GM19455 (cell line): ENCODE results near the gene BTG4.

ENCODE experiments used
- ATAC-seq: cut with Tn5 transposase; IDR thresholded peaks from one replicate; pipeline ENCODE4 v1.9.1; 2021; ENCODE audit not compliant: unreplicated experiment

Gene BTG4

DNA sequence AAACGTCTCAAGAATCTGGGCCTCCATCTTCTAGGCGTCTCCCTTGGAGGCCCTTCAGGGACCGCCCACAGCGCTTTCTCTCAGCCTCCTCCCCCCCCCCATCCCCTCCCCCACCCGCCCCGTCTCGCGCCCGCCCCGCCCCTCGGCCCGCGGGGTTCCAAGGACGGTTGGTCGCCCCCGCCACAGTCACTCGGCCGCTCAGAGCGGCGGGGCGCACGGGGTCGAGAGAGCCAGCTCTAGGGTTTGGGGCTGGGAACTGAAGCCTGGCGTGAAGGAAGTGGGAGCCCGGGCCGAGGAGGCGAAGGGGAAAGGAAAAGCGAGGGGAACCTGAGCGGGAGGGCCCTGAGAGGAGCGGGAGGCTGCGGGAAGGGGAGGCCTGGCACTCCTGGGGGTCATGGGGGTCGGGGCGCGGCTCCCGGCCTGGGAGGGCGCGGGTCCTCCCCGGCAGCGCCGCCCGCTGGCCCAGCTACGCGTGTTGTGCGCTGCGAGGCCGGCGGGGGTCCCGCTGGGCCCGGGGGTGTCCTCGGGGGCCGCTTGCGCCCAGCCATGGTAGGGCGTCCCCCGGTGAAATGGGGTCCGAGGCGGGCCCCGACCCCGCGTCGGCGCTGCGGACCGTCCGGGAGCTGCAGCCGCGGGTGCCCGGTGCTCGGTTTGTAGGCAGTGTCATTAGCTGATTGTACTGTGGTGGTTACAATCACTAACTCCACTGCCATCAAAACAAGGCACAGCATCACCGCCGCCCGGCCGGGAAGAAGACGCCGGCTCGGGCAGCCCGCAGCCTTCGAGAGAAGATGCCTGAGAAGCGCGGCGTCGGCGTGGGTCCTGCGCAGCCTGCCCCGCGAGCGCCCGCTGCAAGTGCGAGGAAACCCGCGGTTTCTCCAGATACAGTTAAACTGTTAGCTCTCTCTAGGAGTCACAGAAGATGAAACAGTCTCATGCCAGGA, at the start of gene BTG4:
TSS of gene BTG4 (minus strand) at position 91 of the 944 bp plus-strand sequence. CDS start 13,610 bp downstream, outside the sequence.
- ATAC-seq: no peak

DNA sequence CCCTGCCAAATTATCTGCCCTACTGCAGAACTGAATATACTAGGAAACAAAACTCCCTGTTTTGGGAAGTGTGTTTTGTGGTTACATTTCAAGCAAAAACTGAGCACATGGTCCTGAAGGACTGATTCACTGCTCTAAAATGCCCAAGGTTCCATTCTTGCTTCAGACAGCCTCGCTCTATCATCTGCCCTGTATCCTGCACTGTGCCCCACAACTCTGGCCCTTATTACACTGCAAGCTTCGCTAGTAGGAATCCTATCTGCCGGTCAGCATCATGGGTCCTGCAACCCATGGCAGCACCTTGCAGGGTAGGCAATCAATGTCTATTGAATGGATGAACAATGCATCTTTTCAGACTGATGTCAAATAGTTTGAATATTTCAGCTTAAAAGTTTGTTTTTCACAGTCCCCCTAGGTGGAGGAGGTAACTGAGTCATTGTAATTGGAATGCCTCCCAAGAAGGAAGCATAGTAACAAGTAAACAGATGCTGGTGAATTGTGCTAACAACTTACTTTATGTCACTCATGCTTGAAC, 49.7 kb upstream of the BTG4 start:
- no peak for ATAC-seq

DNA sequence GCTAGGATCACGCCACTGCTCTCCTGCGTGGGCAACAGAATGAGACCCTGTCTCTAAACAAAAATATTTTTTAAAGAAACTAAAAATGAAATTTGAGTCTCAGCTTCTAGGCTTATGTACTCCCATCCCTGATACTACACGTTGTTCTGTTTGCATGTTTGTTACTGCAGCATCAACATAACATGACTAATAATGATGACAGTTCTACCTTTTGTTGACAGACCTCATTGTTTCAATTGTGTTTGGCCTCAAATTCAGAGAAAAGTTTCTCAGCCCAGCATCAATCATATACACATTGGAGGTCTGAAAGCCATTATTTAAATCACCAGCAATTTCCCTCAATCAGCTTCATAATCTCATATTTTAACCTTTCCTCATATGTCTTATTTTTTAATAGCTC, 49.1 kb upstream of the BTG4 start:
- no peak for ATAC-seq

DNA sequence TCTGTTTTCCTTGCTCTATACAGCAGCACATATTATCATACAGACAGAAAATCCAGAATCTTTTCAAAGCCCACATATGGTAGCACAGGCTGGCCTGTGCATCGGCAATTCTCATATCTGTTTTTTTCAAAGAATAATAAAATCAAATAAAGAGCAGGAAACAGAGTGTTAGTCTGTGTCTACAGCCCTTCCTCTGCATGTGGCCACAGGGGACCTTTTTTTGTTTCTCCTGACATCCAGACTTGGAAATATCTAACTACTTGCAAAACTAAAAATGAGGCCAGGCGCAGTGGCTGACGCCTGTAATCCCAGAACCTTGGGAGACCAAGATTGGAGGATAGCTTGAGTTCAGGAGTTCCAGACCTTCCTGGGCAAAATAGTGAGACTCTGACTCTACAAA, 48.6 kb upstream of the BTG4 start:
- ATAC-seq: no peak

DNA sequence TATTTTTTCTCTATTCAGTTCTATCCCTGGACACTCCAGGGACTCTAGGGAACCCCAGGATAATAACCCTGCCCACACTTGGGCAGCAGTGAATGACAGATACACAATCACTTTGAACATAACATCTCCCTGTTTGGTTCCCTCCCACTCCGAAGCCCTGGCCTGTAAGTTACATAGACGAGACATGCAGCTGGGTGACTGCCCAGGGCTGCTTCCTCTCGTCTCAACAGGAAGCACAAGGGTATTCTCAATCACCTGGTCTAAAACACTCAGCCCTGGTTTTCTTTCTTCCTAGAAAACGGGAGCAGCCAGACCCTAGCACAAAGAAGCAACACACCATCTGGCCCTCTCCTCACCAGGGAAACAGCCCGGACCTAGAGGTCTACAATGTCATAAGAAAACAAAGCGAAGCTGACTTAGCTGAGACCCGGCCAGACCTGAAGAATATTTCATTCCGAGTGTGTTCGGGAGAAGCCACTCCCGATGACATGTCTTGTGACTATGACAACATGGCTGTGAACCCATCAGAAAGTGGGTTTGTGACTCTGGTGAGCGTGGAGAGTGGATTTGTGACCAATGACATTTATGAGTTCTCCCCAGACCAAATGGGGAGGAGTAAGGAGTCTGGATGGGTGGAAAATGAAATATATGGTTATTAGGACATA, 47.7 kb upstream of the BTG4 start:
- no peak for ATAC-seq

DNA sequence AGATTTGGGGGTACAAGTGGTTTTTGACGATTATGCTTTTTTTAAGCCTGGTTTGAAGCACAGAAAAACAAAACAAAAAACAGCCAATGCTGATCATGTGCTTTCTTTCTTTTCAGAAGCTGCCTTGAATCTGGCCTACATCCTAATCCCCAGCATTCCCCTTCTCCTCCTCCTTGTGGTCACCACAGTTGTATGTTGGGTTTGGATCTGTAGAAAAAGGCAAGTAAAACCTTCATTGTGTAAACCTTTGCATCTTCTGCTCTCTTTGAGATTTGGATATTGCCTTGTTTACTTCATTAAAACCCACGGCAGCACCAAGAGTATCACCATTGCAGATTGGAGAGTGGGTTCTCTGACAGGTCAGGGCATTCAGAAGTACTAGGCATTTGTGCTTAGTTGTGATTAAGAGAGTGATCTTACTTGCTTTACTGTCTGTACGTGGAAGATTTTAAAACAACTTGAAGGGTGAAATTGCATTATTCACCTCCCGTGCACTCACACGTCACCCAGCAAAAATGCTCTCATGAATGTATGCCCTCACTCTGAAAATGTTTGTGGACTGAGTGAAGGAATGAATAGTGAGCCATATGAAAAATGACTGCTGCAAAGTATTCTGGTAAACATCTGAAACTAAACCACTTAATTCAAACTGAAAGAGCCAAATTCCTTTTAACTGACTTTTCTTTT, 45.4 kb upstream of the BTG4 start:
- no peak for ATAC-seq

DNA sequence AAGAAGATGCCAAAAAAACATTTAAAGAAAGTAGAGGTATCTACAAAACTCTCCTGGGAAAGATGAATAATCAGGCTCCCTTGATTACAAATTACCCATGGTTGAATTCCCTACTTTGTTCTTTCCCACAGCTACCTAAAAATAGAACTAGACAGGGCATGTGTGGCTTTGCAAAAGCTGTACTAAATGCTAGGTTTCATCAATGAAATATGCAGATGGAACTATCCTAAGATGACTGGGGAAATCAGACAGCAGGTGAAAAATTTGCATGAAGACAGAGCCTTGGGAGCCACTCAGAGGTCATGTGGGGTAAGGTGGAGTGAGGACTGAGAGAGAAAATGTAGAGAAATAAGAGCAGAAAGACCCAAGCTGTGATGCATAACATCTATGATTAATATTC, 43.1 kb upstream of the BTG4 start:
- ATAC-seq: no peak

DNA sequence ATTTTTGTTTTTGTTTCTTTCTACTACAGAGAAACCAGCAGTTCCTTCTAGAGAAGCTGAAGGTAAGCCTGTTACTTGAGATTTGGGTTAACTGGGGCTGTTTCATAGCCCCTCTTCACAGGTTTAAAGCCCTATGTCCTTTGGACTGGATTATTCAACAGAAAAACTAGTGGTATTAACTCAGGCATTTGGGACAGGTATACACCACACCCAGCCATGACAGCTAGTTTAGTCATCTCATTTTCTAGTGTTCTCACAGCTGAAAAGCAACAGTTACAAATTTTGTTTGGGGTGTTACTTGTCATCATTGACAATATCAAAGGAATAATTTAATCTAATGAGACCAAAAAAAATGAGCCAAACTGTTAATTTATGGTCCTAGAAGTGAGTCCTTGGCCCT, 42.3 kb upstream of the BTG4 start:
- no peak for ATAC-seq

DNA sequence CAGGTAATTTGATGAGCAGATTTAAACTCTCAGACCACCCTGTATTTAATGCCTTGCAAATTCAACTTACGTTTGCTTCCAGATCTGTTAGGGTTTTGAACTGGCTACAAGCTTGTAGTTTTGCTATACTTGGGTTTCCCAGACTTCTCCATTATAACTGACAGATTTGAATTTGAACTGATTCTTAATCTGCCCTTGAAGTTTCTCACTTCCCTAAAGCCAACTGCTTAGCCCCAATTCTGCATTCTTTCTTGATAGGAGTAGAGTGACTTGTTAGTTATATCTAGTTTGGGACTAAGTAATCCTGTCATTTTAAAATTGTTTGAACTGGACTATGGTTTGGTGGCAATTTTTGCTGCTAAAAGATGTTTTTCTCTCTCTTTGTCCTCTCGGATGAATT, 38.1 kb upstream of the BTG4 start:
- ATAC-seq: no peak

DNA sequence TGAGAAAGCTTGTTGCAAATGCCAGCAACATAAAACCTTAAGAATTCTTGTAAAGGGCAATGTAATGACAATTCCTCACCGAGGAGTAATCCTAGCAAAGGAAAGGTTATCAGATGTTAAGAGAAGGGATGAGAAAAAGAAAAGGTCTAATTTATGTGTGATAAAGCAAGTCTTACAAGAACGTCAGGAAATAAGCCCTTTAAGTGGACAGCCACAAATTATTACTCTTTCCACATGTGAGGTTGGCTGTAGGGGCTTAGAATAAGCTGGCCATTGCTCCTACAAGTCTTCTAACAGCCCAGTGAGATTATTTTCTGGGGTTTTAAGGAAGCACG, 37.6 kb upstream of the BTG4 start:
- no peak for ATAC-seq

DNA sequence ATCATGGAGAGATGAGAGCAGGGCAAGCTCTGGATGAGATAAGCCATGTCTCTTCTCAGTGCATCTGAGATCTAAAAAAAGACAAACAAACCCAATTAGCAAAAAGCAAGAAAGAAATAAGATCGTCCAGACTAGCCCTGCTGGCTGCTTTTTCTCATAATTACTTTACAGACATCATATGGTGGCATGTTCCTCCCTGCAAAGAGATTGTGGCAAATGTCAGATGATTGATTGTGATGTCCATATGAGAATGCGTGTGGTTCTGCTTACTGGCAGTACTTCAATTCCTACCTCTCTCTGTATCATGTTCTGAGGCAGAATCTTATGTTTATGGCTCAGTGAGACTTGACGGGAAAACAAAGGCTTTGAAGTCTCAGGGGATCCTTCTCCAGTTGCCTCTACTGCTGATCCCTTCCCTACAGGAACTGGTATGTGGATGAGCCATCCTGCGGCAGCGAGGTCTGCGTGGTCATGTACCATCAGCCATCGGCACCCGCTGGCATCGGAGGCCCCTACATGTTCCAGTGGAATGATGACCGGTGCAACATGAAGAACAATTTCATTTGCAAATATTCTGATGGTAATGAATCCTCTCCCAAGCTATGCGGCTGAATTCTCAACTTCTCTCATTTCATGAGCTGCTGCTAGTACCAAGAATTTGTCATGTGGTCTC, 37.1 kb upstream of the BTG4 start:
- no peak for ATAC-seq

DNA sequence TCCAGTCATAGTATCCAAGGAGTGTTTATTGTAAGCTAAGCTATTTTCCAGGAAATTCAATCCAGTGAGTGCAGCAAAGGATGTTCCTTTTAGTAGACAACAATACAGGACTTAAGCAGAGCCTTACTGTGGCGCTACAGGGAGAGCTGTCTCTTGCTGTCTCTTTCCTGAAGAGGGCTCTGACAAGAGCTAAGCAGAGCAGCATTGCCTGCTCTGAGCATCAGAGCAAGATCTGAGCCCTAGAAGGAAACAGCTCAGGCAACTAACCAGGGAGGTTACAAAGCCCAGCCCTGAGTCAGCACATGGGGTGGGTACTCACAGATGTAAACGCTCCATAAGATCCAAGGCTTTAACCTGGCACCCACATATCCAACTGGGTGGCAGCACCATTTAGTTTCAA, 36.3 kb upstream of the BTG4 start:
- no peak for ATAC-seq

DNA sequence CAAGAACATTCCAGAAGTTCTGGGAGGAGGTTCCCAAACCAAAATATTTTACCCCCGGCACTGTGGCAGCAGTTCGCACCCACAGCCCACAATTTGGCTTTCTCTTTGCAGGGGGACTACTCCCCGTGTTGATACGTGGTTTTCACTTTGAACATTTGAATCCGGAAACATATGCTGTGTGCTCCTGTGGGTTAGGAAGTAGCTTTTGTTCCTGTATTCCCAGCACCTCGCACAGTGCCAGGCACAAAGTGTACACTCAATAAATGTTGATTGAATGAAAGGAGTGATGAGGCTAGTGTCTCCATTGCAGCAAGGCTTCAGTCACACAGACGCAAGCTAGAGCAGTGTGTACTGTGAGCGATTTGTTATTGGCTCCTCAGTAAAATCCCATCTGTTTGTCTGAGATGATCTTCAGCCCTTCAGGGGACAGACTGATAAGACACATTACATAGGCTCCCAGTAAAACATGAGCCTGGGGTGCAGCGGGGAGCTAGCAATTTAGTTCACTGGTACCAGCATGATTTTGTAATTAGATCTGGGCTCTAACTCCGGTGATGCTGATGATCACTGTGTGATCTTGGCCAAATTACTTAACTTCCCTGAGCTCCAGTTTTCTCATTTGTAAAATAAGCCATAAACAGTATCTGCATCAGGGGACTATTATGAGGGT, 30.6 kb upstream of the BTG4 start:
- no peak for ATAC-seq

DNA sequence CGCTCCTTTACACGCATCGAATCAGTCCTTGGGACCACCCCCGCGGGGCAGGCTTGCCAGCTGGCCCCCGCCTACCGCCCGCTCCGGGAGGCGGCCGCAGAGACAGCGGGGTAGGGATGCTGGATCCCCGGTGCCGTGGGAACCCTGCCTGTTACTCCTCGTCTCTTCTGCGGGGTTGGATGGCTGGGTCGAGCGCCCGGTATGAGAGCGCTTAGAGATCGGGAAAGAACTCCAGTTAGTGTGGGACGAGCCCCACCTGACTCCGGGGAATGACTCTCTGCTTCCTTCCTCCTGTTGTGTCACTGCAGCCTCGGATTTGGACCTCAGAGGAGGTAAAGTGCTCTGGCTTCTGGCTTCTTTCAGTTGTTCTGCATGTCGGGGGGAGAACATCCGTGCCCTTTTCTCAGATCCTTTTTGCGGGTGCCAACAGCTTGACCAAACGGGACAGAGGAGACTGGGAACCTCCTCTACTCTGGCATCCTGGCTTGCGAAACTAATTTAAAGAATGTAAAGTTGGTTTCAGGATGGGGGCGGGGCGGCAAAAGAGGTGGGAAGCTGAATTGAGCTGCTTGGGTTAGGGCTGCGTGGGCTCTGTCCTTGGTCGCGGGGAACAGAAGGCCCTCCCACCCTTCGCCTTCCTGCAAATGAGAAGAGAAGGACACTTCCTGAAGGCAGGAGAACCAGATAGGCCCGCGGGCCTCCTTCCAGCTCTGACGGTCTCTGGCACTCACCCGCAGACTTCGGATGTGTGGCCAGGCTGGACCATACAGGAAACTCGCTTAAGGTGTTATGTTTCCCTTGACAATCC, 29.3 kb upstream of the BTG4 start:
- no peak for ATAC-seq

DNA sequence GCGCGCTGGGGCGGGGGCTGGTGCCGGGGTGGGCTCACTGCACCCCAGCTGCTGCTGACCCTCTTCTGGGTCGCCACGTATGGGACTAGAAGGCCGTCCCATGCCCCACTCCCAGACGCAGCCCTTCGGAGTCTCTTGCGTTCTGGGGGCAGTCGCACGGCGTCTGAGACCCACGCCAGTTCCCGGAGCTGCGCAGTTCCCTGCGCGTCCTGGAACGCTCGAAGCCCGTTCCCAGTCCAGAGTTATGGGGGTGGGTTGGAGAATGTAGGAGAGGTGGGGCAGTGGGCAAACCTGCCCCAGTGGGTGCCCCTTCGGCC, 28.7 kb upstream of the BTG4 start:
- ATAC-seq: no peak

DNA sequence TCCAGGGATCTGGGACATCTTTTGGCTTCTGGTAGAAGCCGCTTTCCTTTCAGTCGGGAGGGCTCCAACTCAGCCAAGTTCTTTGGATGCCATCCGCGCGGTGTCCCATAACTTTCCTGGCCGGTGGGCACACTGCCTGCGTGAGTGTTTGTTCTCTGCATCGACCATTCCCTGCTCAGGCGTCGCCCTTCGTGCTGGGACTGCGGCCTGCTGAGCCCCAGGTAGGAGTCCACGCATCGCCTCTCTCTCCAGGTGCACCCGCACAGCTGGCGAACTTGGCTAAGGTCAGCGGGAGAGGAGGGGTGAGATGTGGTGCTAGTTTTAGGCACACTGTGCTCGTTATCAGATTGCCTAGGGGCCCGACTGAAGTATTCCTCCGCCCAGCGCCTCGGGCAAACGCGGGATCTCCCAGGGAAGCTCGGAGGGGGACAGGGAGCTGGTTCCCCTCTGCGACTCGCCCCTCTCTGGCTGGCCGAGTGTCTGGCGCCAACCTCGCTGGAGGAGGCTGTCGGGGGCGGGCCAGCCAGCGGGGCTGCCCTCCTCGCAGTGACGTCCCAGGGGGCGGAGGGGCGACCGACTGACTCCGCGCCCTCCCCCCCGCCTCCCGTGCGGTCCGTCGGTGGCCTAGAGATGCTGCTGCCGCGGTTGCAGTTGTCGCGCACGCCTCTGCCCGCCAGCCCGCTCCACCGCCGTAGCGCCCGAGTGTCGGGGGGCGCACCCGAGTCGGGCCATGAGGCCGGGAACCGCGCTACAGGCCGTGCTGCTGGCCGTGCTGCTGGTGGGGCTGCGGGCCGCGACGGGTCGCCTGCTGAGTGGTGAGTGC, 28.1 kb upstream of the BTG4 start, which contains the start of gene LAYN:
TSS of gene LAYN (plus strand) at position 607 of the 823 bp plus-strand sequence. CDS start at position 731, 124 bp downstream.
- ATAC-seq: no peak

DNA sequence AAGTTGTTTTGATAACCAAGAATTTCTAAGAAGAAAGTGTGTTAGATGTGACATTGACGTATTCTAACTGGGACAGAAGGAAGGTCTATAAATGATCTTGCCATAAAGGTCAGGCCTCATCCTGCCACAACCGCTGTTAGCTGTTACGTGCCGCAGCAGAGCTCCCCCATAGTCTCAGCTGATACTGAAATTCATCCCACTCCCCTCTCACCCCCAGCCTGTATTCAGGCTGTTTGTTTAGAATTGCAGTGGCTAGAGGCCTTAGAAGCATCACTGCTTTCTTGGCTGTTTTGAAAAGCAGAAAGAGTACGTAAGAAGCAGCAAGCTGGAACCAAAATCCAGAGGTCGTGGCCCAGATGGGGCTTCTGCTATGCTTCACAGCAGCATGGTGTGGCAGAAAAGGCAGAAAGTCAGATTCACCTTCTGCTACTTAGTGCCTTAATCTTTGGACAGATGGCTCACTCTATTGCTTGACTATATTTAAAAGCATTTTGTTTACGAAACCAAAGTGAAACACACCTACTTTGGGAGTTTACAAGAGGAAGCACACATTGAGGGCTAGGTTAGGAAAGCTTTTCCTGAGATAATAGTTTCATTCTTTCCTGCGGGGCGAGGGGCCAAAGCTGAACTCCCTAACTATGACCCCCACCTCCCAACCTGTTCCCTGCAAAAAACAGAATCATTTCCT, 27.4 kb upstream of the BTG4 start:
- ATAC-seq: no peak

DNA sequence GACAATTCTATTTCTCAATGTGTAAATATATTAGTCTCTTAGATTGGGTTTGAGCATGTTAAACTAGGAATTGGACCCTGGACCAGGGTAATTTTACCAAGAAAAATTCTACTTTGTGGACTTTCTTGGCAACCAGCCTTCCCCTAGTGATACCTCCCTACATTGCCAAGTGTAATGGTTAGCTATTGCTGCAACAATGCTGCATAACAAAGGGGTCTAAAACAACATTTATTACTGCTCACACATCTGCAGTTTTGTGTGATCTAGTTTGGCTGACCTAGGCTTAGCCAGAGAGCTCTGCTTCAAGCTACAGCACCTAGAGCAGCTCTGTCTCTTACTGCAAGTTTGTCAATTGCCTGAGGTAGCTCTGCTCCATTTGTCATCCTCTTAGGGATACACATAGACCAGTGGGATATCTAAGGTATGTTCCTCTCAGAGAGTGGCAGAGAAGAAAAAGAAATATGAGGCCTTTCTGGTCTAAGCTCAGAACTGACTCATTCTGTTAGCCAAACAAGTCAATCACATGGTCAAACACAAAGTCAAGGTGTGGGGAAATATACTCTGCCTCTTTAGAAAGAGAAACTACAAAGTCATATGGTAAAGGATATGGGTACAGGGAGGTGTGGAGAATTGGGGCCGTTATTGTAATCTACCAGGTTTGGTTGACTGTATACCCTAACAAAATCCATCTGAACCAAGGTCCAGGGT, 26.4 kb upstream of the BTG4 start:
- no peak for ATAC-seq
